Erythroblast (primary cell): Measurements from ENCODE around the gene SYCE1.

Experiments
- GATA1 ChIP-seq: IDR thresholded peaks from 2 replicates; pipeline ENCODE4 v1.6.1; 2011; ENCODE audit warnings: low read depth, mild to moderate bottlenecking, control low read depth, low read length, moderate library complexity
- POLR2A ChIP-seq: IDR thresholded peaks from 2 replicates; pipeline ENCODE4 v1.6.1; 2011; ENCODE audit warnings: mild to moderate bottlenecking, low read length

- no peak for TF ChIP-seq POLR2A
- TF ChIP-seq GATA1: no peak
These were observed 39.9 kb downstream of the SYCE1 start for GRCh38 chr10:133525444-133525843.
